PC-9 (cell line): ENCODE measurements around the gene MYO1C.

Experiments used
- CTCF ChIP-seq: fragments of 200-600 bp; sonication (generic); conservative IDR thresholded peaks from 2 replicates; pipeline ENCODE4 v1.6.1; 2017; ENCODE audit warnings: mixed run types, antibody characterized with exemption, mild to moderate bottlenecking, moderate library complexity
- EZH2 ChIP-seq: fragments of 200-600 bp; sonication (generic); IDR thresholded peaks from 2 replicates; pipeline ENCODE4 v1.8.0; 2017; ENCODE audit warnings: antibody characterized with exemption, low read depth

- no peak for TF ChIP-seq CTCF
- no peak for TF ChIP-seq EZH2
Measured at GRCh38 chr17:1494203-1494602, 1.7 kb upstream of the MYO1C start.
